HCT116 (cell line): ENCODE data around the gene COL23A1. TPM values are rescaled to one million over a fixed set of nuclear protein-coding genes. Genes with fewer than 3 reads are reported as not detected.

Experiments
- ATAC-seq: fragments of 200-7000 bp; cut with Tn5 transposase; 2 replicates; pipeline ENCODE4 v1.9.1; 2020; ENCODE audit warnings: mild to moderate bottlenecking, moderate library complexity
- BruUV-seq: library from RNA; stranded (reverse); fragments of 400-500 nt; replicated peaks from 2 replicates; lab custom pipeline; 2021; lab: Mats Ljungman, UMichigan
- CTCF ChIA-PET: fragments of 300-600 bp; sonication (Branson Sonifier 250); formaldehyde crosslinking; loops from one replicate; lab custom pipeline; 2021; ENCODE audit warnings: antibody characterized with exemption; lab: Charles Lee
- POLR2A ChIA-PET: fragments of 300-600, 350-600 bp; sonication (Branson Sonifier 250); formaldehyde crosslinking; loops from one replicate; lab custom pipeline; 2021; ENCODE audit warnings: antibody characterized with exemption; lab: Charles Lee
- RAD21 ChIA-PET, 2 experiments: fragments of 300-600 bp; sonication (Branson Sonifier 250); formaldehyde crosslinking; loops; one replicate each; lab custom pipeline; 2023; ENCODE audit warnings: low total read pairs in 2 of 2; ENCODE audit not compliant: uncharacterized antibody in 2 of 2, unreplicated experiment in 2 of 2, low non-redundant PET in 1 of 2; lab: Charles Lee
- DNase-seq: peaks from one replicate; pipeline ENCODE4 v3.0.0-alpha.2; 2010; ENCODE audit warnings: low read depth, low spot score
- H2AFZ ChIP-seq: fragments of 200-600 bp; shearing (Covaris generic), sonication (generic); 2 replicates; pipeline ENCODE4 v1.6.1; 2017; ENCODE audit warnings: low read depth, mixed run types, mixed read lengths, antibody characterized with exemption, low read length; ENCODE audit not compliant: poor library complexity, severe bottlenecking
- H3K27ac ChIP-seq: 2 replicates; pipeline ENCODE4 v1.5.1; 2012; ENCODE audit warnings: low read depth, low read length
- H3K27me3 ChIP-seq: fragments of 200-600 bp; sonication (generic); 2 replicates; pipeline ENCODE4 v1.6.1; 2016; ENCODE audit warnings: mixed run types, low read length, mixed read lengths; ENCODE audit not compliant: insufficient read depth
- H3K36me3 ChIP-seq, 2 experiments: fragments of 200-500 bp in 1 of 2; fragments of 200-600 bp in 1 of 2; sonication (Bioruptor generic) in 1 of 2; sonication (generic) in 1 of 2; 2 replicates each; pipeline versions ENCODE4 v1.5.1 to v1.6.1; 2014 to 2016; ENCODE audit warnings: low read length in 2 of 2, inconsistent platforms in 1 of 2, mixed read lengths in 1 of 2, mixed run types in 1 of 2; ENCODE audit not compliant: insufficient read depth in 2 of 2, control insufficient read depth in 1 of 2
- H3K4me1 ChIP-seq, 2 experiments: fragments of 200-600 bp in 1 of 2; sonication (generic) in 1 of 2; 2 replicates each; pipeline versions ENCODE4 v1.5.1 to v1.6.1; 2012 to 2017; ENCODE audit warnings: low read length in 2 of 2, inconsistent platforms in 1 of 2, mild to moderate bottlenecking in 1 of 2, mixed read lengths in 1 of 2, mixed run types in 1 of 2, moderate library complexity in 1 of 2; ENCODE audit not compliant: insufficient read depth in 2 of 2, control insufficient read depth in 1 of 2
- H3K4me2 ChIP-seq: fragments of 200-600 bp; sonication (generic); 2 replicates; pipeline ENCODE4 v1.6.1; 2017; ENCODE audit warnings: mixed run types, low read length, mixed read lengths
- H3K4me3 ChIP-seq, 2 experiments: fragments of 200-600 bp in 1 of 2; sonication (generic) in 1 of 2; replicated peaks in 1 of 2; 2 replicates each; pipeline ENCODE4 v1.5.1; 2011 to 2016; ENCODE audit warnings: low read length in 2 of 2, control low read depth in 1 of 2, low read depth in 1 of 2, mild to moderate bottlenecking in 1 of 2, mixed read lengths in 1 of 2, mixed run types in 1 of 2
- H3K79me2 ChIP-seq: fragments of 200-600 bp; sonication (generic); 2 replicates; pipeline ENCODE4 v1.6.1; 2017; ENCODE audit warnings: mild to moderate bottlenecking, mixed run types, low read length, moderate library complexity, mixed read lengths; ENCODE audit not compliant: insufficient read depth
- H3K9ac ChIP-seq: fragments of 200-600 bp; sonication (generic); 2 replicates; pipeline ENCODE4 v1.6.1; 2016; ENCODE audit warnings: low read length, mixed read lengths
- H3K9me2 ChIP-seq: fragments of 200-600 bp; sonication (generic), shearing (Covaris generic); 2 replicates; pipeline ENCODE4 v1.6.1; 2017; ENCODE audit warnings: mixed run types, mild to moderate bottlenecking, moderate library complexity; ENCODE audit not compliant: insufficient read depth
- H3K9me3 ChIP-seq, 2 experiments: fragments of 200-500 bp in 1 of 2; fragments of 200-600 bp in 1 of 2; sonication (Bioruptor generic) in 1 of 2; sonication (generic) in 1 of 2; 2 replicates each; pipeline ENCODE4 v1.6.1; 2014 to 2017; ENCODE audit warnings: low read length in 2 of 2, mixed read lengths in 2 of 2, inconsistent platforms in 1 of 2, low read depth in 1 of 2, mild to moderate bottlenecking in 1 of 2, mixed run types in 1 of 2, moderate library complexity in 1 of 2; ENCODE audit not compliant: control insufficient read depth in 1 of 2, insufficient read depth in 1 of 2
- H4K20me1 ChIP-seq: fragments of 200-600 bp; sonication (generic), shearing (Covaris generic); 2 replicates; pipeline ENCODE4 v1.6.1; 2017; ENCODE audit warnings: mixed run types, mild to moderate bottlenecking, moderate library complexity; ENCODE audit not compliant: insufficient read depth
- CBX3 ChIP-seq: IDR thresholded peaks from 2 replicates; pipeline ENCODE4 v1.6.1; 2012; ENCODE audit warnings: low read depth
- CEBPB ChIP-seq: IDR thresholded peaks from 2 replicates; pipeline ENCODE4 v1.6.1; 2012; ENCODE audit warnings: low read depth
- EGR1 ChIP-seq: IDR thresholded peaks from 2 replicates; pipeline ENCODE4 v1.6.1; 2012; ENCODE audit warnings: low read depth
- ELF1 ChIP-seq: IDR thresholded peaks from 2 replicates; pipeline ENCODE4 v1.6.1; 2012; ENCODE audit warnings: low read depth, borderline replicate concordance
- EZH2 ChIP-seq: fragments of 200-600 bp; sonication (generic); IDR thresholded peaks from 2 replicates; pipeline ENCODE4 v1.6.1; 2017; ENCODE audit warnings: antibody characterized with exemption, mixed run types
- EZH2phosphoT487 ChIP-seq: fragments of 200-600 bp; IDR thresholded peaks from 2 replicates; pipeline ENCODE4 v1.6.1; 2018; ENCODE audit warnings: antibody characterized with exemption, borderline replicate concordance
- FOSL1 ChIP-seq: IDR thresholded peaks from 2 replicates; pipeline ENCODE4 v1.6.1; 2012; ENCODE audit warnings: low read depth
- JUND ChIP-seq: IDR thresholded peaks from 2 replicates; pipeline ENCODE4 v1.6.1; 2012
- POLR2AphosphoS5 ChIP-seq: IDR thresholded peaks from 2 replicates; pipeline ENCODE4 v1.6.1; 2011; ENCODE audit warnings: mild to moderate bottlenecking, low read depth, low read length, moderate library complexity
- RAD21 ChIP-seq: IDR thresholded peaks from 2 replicates; pipeline ENCODE4 v1.6.1; 2012; ENCODE audit warnings: low read depth, mild to moderate bottlenecking
- SIN3A ChIP-seq: IDR thresholded peaks from 2 replicates; pipeline ENCODE4 v1.6.1; 2012; ENCODE audit warnings: low read depth
- SP1 ChIP-seq: IDR thresholded peaks from 2 replicates; pipeline ENCODE4 v1.6.1; 2012; ENCODE audit warnings: low read depth
- SRF ChIP-seq: IDR thresholded peaks from 2 replicates; pipeline ENCODE4 v1.6.1; 2012; ENCODE audit warnings: low read depth
- ZFX ChIP-seq: fragments of 450-650 bp; IDR thresholded peaks from 2 replicates; pipeline ENCODE4 v1.6.1; 2017
- ZNF274 ChIP-seq: fragments of 200-500 bp; sonication (Bioruptor generic); IDR thresholded peaks from 2 replicates; pipeline ENCODE4 v1.6.1; 2014; ENCODE audit warnings: mild to moderate bottlenecking, low read depth, low read length, inconsistent platforms
- intact Hi-C: fragments of 100-400 bp; cut with micrococcal nuclease; formaldehyde crosslinking; loops from 2 replicates; pipeline ENCODE4 v1.10.0; 2022
- total RNA-seq: library from RNA; stranded (reverse); gene quantifications from one replicate; pipeline ENCODE4 v1.2.1, GENCODE V29; 2021; ENCODE audit not compliant: unreplicated experiment
- TF ChIP-seq, protein P1 (sequence below): IDR thresholded peaks from 2 replicates; pipeline ENCODE4 v1.6.1; 2011; ENCODE audit warnings: mild to moderate bottlenecking, low read length, moderate library complexity; ENCODE audit not compliant: insufficient replicate concordance; ENCODE audit errors: extremely low read depth
- TF ChIP-seq, protein P2 (sequence below), 3 experiments: fragments of 200-600 bp in 1 of 3; sonication (generic) in 1 of 3; IDR thresholded peaks in 2 of 3; conservative IDR thresholded peaks in 1 of 3; 2 replicates each; pipeline ENCODE4 v1.5.1; 2012 to 2017; ENCODE audit warnings: low read depth in 2 of 3, low read length in 2 of 3, antibody characterized with exemption in 1 of 3, borderline replicate concordance in 1 of 3, control low read depth in 1 of 3, mild to moderate bottlenecking in 1 of 3, mixed read lengths in 1 of 3, mixed run types in 1 of 3, moderate library complexity in 1 of 3; ENCODE audit not compliant: insufficient read depth in 1 of 3
- TF ChIP-seq, protein P3 (sequence below): IDR thresholded peaks from 2 replicates; pipeline ENCODE4 v1.6.1; 2012
- TF ChIP-seq, protein P4 (sequence below): IDR thresholded peaks from 2 replicates; pipeline ENCODE4 v1.6.1; 2012; ENCODE audit warnings: low read depth

COL23A1 gene
- total RNA-seq, 1 experiment from 2014 or later, result not detected

DNA sequence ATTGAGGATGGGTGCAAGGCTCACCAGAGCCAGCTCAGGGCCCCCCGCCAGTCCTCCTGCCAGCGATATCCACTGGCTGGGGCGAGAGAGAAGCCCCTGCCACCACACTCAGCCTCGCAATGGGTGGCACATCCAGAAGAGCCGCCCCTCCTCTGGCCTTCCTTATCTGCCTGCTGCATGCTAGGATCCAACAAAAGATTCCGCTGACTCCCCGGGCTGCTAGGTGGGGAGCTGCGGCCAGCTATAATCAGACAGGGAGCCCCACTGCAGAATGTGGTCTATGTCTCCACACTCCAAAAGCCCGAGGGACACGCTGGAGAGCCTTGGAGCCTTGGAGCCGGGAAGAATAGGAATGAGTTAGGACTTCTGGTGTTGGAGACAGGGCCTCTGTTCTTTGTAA lies 32.8 kb downstream of the COL23A1 start:
- DNase-seq (no peak), ATAC-seq (no peak)
- H3K4me2 ChIP-seq, result no peak overlapping the region
- RAD21 ChIA-PET, result no interaction called here
- CTCF ChIA-PET, result no interaction called here
- H3K79me2 ChIP-seq, result no peaks in the 10 kb centered on the region
- H3K9me3 ChIP-seq, result no peaks in the 10 kb centered on the region
- no TSS peak for BruUV-seq
- H2AFZ ChIP-seq, result no peak overlapping the region
- no peak overlapping the region for H3K27ac ChIP-seq
- H3K36me3 ChIP-seq, result no peaks in the 10 kb centered on the region
- no peaks in the 10 kb centered on the region for H3K9me2 ChIP-seq
- TF ChIP-seq, protein P1, sequence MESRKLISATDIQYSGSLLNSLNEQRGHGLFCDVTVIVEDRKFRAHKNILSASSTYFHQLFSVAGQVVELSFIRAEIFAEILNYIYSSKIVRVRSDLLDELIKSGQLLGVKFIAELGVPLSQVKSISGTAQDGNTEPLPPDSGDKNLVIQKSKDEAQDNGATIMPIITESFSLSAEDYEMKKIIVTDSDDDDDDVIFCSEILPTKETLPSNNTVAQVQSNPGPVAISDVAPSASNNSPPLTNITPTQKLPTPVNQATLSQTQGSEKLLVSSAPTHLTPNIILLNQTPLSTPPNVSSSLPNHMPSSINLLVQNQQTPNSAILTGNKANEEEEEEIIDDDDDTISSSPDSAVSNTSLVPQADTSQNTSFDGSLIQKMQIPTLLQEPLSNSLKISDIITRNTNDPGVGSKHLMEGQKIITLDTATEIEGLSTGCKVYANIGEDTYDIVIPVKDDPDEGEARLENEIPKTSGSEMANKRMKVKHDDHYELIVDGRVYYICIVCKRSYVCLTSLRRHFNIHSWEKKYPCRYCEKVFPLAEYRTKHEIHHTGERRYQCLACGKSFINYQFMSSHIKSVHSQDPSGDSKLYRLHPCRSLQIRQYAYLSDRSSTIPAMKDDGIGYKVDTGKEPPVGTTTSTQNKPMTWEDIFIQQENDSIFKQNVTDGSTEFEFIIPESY, result no peak
- TF ChIP-seq EGR1 (no peak), EZH2phosphoT487 (no peak), ELF1 (no peak), CBX3 (no peak), SIN3A (no peak), SRF (no peak), POLR2AphosphoS5 (no peak), SP1 (no peak), JUND (no peak), CEBPB (no peak), EZH2 (no peak), RAD21 (no peak), FOSL1 (no peak), ZNF274 (no peak), ZFX (no peak)
- TF ChIP-seq, protein P2, sequence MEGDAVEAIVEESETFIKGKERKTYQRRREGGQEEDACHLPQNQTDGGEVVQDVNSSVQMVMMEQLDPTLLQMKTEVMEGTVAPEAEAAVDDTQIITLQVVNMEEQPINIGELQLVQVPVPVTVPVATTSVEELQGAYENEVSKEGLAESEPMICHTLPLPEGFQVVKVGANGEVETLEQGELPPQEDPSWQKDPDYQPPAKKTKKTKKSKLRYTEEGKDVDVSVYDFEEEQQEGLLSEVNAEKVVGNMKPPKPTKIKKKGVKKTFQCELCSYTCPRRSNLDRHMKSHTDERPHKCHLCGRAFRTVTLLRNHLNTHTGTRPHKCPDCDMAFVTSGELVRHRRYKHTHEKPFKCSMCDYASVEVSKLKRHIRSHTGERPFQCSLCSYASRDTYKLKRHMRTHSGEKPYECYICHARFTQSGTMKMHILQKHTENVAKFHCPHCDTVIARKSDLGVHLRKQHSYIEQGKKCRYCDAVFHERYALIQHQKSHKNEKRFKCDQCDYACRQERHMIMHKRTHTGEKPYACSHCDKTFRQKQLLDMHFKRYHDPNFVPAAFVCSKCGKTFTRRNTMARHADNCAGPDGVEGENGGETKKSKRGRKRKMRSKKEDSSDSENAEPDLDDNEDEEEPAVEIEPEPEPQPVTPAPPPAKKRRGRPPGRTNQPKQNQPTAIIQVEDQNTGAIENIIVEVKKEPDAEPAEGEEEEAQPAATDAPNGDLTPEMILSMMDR (IDR thresholded peaks at IDR 0.05 in 2 of 3, conservative IDR thresholded peaks at IDR 0.05 in 1 of 3; ENCODE audit: borderline replicate concordance in 1 of 3, insufficient read depth in 1 of 3, low read depth in 2 of 3, low read length in 2 of 3), result no peak
- TF ChIP-seq, protein P3, sequence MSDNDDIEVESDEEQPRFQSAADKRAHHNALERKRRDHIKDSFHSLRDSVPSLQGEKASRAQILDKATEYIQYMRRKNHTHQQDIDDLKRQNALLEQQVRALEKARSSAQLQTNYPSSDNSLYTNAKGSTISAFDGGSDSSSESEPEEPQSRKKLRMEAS, result no peak
- TF ChIP-seq, protein P4, sequence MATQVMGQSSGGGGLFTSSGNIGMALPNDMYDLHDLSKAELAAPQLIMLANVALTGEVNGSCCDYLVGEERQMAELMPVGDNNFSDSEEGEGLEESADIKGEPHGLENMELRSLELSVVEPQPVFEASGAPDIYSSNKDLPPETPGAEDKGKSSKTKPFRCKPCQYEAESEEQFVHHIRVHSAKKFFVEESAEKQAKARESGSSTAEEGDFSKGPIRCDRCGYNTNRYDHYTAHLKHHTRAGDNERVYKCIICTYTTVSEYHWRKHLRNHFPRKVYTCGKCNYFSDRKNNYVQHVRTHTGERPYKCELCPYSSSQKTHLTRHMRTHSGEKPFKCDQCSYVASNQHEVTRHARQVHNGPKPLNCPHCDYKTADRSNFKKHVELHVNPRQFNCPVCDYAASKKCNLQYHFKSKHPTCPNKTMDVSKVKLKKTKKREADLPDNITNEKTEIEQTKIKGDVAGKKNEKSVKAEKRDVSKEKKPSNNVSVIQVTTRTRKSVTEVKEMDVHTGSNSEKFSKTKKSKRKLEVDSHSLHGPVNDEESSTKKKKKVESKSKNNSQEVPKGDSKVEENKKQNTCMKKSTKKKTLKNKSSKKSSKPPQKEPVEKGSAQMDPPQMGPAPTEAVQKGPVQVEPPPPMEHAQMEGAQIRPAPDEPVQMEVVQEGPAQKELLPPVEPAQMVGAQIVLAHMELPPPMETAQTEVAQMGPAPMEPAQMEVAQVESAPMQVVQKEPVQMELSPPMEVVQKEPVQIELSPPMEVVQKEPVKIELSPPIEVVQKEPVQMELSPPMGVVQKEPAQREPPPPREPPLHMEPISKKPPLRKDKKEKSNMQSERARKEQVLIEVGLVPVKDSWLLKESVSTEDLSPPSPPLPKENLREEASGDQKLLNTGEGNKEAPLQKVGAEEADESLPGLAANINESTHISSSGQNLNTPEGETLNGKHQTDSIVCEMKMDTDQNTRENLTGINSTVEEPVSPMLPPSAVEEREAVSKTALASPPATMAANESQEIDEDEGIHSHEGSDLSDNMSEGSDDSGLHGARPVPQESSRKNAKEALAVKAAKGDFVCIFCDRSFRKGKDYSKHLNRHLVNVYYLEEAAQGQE, result no peak
- POLR2A ChIA-PET, result no interaction called here
- intact Hi-C loops, result no loop called here
- no peaks in the 10 kb centered on the region for H3K4me1 ChIP-seq
- H3K27me3 ChIP-seq, result no peaks in the 10 kb centered on the region
- no peak overlapping the region for H3K4me3 ChIP-seq
- no peaks in the 10 kb centered on the region for H4K20me1 ChIP-seq
- no peak overlapping the region for H3K9ac ChIP-seq
